Neuronal stem cell (in vitro differentiated cells): ENCODE measurements around the gene USP13.

Experiments used
- DNase-seq: peaks from one replicate; pipeline ENCODE4 v3.0.0-alpha.2; 2013; ENCODE audit warnings: low spot score
- H2AFZ ChIP-seq: one replicate; pipeline ENCODE4 v1.6.1; 2013; ENCODE audit warnings: mild to moderate bottlenecking, low read length, inconsistent platforms
- H2AK5ac ChIP-seq: 2 replicates; pipeline ENCODE4 v1.6.1; 2013; ENCODE audit warnings: low read depth, mild to moderate bottlenecking, inconsistent platforms, low read length, moderate library complexity, mixed read lengths
- H2BK120ac ChIP-seq: 2 replicates; pipeline ENCODE4 v1.6.1; 2013; ENCODE audit warnings: low read depth, mild to moderate bottlenecking, inconsistent platforms, low read length, moderate library complexity, mixed read lengths
- H2BK12ac ChIP-seq: one replicate; pipeline ENCODE4 v1.6.1; 2013; ENCODE audit warnings: low read length, inconsistent platforms
- H2BK15ac ChIP-seq: 2 replicates; pipeline ENCODE4 v1.6.1; 2013; ENCODE audit warnings: mild to moderate bottlenecking, low read length, inconsistent platforms, mixed read lengths
- H2BK5ac ChIP-seq: one replicate; pipeline ENCODE4 v1.6.1; 2013; ENCODE audit warnings: inconsistent platforms, mild to moderate bottlenecking, low read length, moderate library complexity
- H3K14ac ChIP-seq: one replicate; pipeline ENCODE4 v1.6.1; 2013; ENCODE audit warnings: low read length, inconsistent platforms
- H3K18ac ChIP-seq: 2 replicates; pipeline ENCODE4 v1.6.1; 2013; ENCODE audit warnings: low read length, inconsistent platforms
- H3K23ac ChIP-seq: 2 replicates; pipeline ENCODE4 v1.6.1; 2013; ENCODE audit warnings: low read depth, mild to moderate bottlenecking, mixed read lengths, low read length, inconsistent platforms; ENCODE audit not compliant: poor library complexity
- H3K27ac ChIP-seq: replicated peaks from 3 replicates; pipeline ENCODE4 v1.5.1; 2013; ENCODE audit warnings: low read length, inconsistent platforms
- H3K27me3 ChIP-seq, 3 experiments: 2 replicates each; pipeline ENCODE4 v1.6.1; 2013; ENCODE audit warnings: low read length in 3 of 3, mild to moderate bottlenecking in 2 of 3, inconsistent platforms in 1 of 3, low read depth in 1 of 3, mixed read lengths in 1 of 3, moderate library complexity in 1 of 3; ENCODE audit not compliant: control insufficient read depth in 3 of 3, insufficient read depth in 3 of 3
- H3K36me3 ChIP-seq, 2 donors: replicated peaks in 1 of 2; 2 replicates each; pipeline ENCODE4 v1.6.1; 2013; ENCODE audit warnings: low read length in 2 of 2; ENCODE audit not compliant: control insufficient read depth in 2 of 2, insufficient read depth in 2 of 2
- H3K4ac ChIP-seq: 2 replicates; pipeline ENCODE4 v1.6.1; 2013; ENCODE audit warnings: inconsistent platforms, mild to moderate bottlenecking, low read length, moderate library complexity
- H3K4me1 ChIP-seq, 2 donors: 1 replicate in 1 of 2; 2 replicates in 1 of 2; pipeline ENCODE4 v1.6.1; 2013; ENCODE audit warnings: low read length in 2 of 2, low read depth in 1 of 2; ENCODE audit not compliant: control insufficient read depth in 2 of 2, insufficient read depth in 1 of 2
- H3K4me2 ChIP-seq: one replicate; pipeline ENCODE4 v1.6.1; 2013; ENCODE audit warnings: mild to moderate bottlenecking, low read length, inconsistent platforms; ENCODE audit not compliant: insufficient read depth, poor library complexity, severe bottlenecking
- H3K4me3 ChIP-seq, 2 donors: 2 replicates each; pipeline ENCODE4 v1.5.1; 2013; ENCODE audit warnings: low read length in 2 of 2, mild to moderate bottlenecking in 2 of 2, inconsistent platforms in 1 of 2, moderate library complexity in 1 of 2
- H3K79me1 ChIP-seq: one replicate; pipeline ENCODE4 v1.6.1; 2013; ENCODE audit warnings: low read depth, mild to moderate bottlenecking, inconsistent platforms, low read length, moderate library complexity
- H3K9ac ChIP-seq: one replicate; pipeline ENCODE4 v1.6.1; 2013; ENCODE audit warnings: mild to moderate bottlenecking, low read depth, low read length, inconsistent platforms; ENCODE audit not compliant: poor library complexity
- H3K9me3 ChIP-seq, 2 donors: replicated peaks in 1 of 2; 2 replicates each; pipeline versions ENCODE3 to v1.6.1; 2013; ENCODE audit warnings: low read length in 2 of 2, mild to moderate bottlenecking in 2 of 2, inconsistent platforms in 1 of 2, low read depth in 1 of 2, mixed read lengths in 1 of 2, moderate library complexity in 1 of 2; ENCODE audit not compliant: control insufficient read depth in 2 of 2, insufficient read depth in 1 of 2
- H4K8ac ChIP-seq: one replicate; pipeline ENCODE4 v1.6.1; 2013; ENCODE audit warnings: low read depth, mild to moderate bottlenecking, inconsistent platforms, low read length, moderate library complexity
- H4K91ac ChIP-seq: one replicate; pipeline ENCODE4 v1.6.1; 2013; ENCODE audit warnings: low read length, low read depth, mild to moderate bottlenecking, inconsistent platforms; ENCODE audit not compliant: poor library complexity
- WGBS, 2 donors: extraction: QIAGEN DNeasy Blood & Tissue Kit; methylation state at CpG; one replicate each; pipeline ENCODE4 v1.1.7; 2013; ENCODE audit warnings: missing lambda C conversion rate in 2 of 2, mixed read lengths in 1 of 2; ENCODE audit not compliant: insufficient read length in 2 of 2, insufficient replicate concordance in 1 of 2; ENCODE audit errors: extremely low coverage in 2 of 2; 5-methylcytosine and 5-hydroxymethylcytosine counted together

The USP13 gene

GRCh38 chr3:179606534-179607085 is 46.2 kb upstream of the USP13 start:
- Histone ChIP-seq H4K91ac (no peak overlapping the region), H3K36me3 (peaks cover 2 to 49% of the 10 kb centered on the region in 2 donors), H3K4me2 (no peak overlapping the region), H2AK5ac (no peak overlapping the region), H2BK120ac (no peak overlapping the region), H4K8ac (no peak overlapping the region), H3K23ac (no peak overlapping the region), H2BK15ac (no peak overlapping the region), H3K4ac (no peak overlapping the region), H3K4me3 (no peak overlapping the region), H3K9me3 (no peaks in the 10 kb centered on the region), H3K27me3 (no peaks in the 10 kb centered on the region), H2AFZ (no peak overlapping the region), H3K18ac (no peak overlapping the region), H2BK12ac (no peak overlapping the region), H3K14ac (no peak overlapping the region), H2BK5ac (no peak overlapping the region), H3K4me1 (peaks cover 0 to 3% of the 10 kb centered on the region in 2 donors), H3K9ac (no peak overlapping the region), H3K27ac (no peak overlapping the region), H3K79me1 (peaks cover 6% of the 10 kb centered on the region)
- no CpG with 5 or more reads among the region's 4 CpGs for WGBS, 2 donors
- DNase-seq: no peak

- H3K4me2 ChIP-seq: no peak overlapping the region
- H4K91ac ChIP-seq: no peak overlapping the region
- H3K79me1 ChIP-seq: peaks cover 5% of the 10 kb centered on the region
- no CpG with 5 or more reads among the region's 6 CpGs for WGBS, 2 donors
- no peak overlapping the region for H2BK120ac ChIP-seq
- H3K9ac ChIP-seq: no peak overlapping the region
- no peak overlapping the region for H2BK15ac ChIP-seq
- H4K8ac ChIP-seq: no peak overlapping the region
- no peak overlapping the region for H3K27ac ChIP-seq
- no peak for DNase-seq
- H3K14ac ChIP-seq: no peak overlapping the region
- no peak overlapping the region for H3K4ac ChIP-seq
- no peaks in the 10 kb centered on the region for H3K4me1 ChIP-seq
- no peak overlapping the region for H2AFZ ChIP-seq
- H2BK5ac ChIP-seq: no peak overlapping the region
- H3K27me3 ChIP-seq: no peaks in the 10 kb centered on the region
- H3K4me3 ChIP-seq: no peak overlapping the region
- peaks cover 2 to 38% of the 10 kb centered on the region in 2 donors for H3K36me3 ChIP-seq
- H3K18ac ChIP-seq: no peak overlapping the region
- no peak overlapping the region for H2AK5ac ChIP-seq
- no peaks in the 10 kb centered on the region for H3K9me3 ChIP-seq
- no peak overlapping the region for H2BK12ac ChIP-seq
- H3K23ac ChIP-seq: no peak overlapping the region
Measured at GRCh38 chr3:179608931-179609720, 43.7 kb upstream of the USP13 start.

GRCh38 chr3:179610066-179610465 is 42.8 kb upstream of the USP13 start:
- DNase-seq: no peak
- H3K23ac ChIP-seq: no peak overlapping the region
- H2BK5ac ChIP-seq: no peak overlapping the region
- H4K8ac ChIP-seq: no peak overlapping the region
- no peak overlapping the region for H3K4me2 ChIP-seq
- H3K9ac ChIP-seq: no peak overlapping the region
- no peaks in the 10 kb centered on the region for H3K9me3 ChIP-seq
- H3K18ac ChIP-seq: no peak overlapping the region
- peaks cover 2% of the 10 kb centered on the region for H3K79me1 ChIP-seq
- H3K27ac ChIP-seq: no peak overlapping the region
- H3K14ac ChIP-seq: no peak overlapping the region
- no peaks in the 10 kb centered on the region for H3K4me1 ChIP-seq
- H3K4ac ChIP-seq: no peak overlapping the region
- H3K4me3 ChIP-seq: no peak overlapping the region
- no peak overlapping the region for H2AK5ac ChIP-seq
- H4K91ac ChIP-seq: no peak overlapping the region
- no peaks in the 10 kb centered on the region for H3K27me3 ChIP-seq
- H2BK15ac ChIP-seq: no peak overlapping the region
- H2BK120ac ChIP-seq: no peak overlapping the region
- WGBS, 2 donors: no CpG with 5 or more reads among the region's 4 CpGs
- H2AFZ ChIP-seq: no peak overlapping the region
- no peak overlapping the region for H2BK12ac ChIP-seq
- H3K36me3 ChIP-seq: peaks cover 2 to 38% of the 10 kb centered on the region in 2 donors

GRCh38 chr3:179613807-179614206 is 39.0 kb upstream of the USP13 start:
- Histone ChIP-seq H4K91ac (no peak overlapping the region), H3K4ac (no peak overlapping the region), H2BK5ac (no peak overlapping the region), H3K4me1 (no peaks in the 10 kb centered on the region), H2BK12ac (no peak overlapping the region), H2AK5ac (no peak overlapping the region), H3K4me3 (no peak overlapping the region), H3K79me1 (peaks cover 2% of the 10 kb centered on the region), H3K27me3 (no peaks in the 10 kb centered on the region), H4K8ac (no peak overlapping the region), H2BK15ac (no peak overlapping the region), H3K9ac (no peak overlapping the region), H3K9me3 (no peaks in the 10 kb centered on the region), H2AFZ (no peak overlapping the region), H3K18ac (no peak overlapping the region), H3K27ac (no peak overlapping the region), H3K23ac (no peak overlapping the region), H2BK120ac (no peak overlapping the region), H3K4me2 (no peak overlapping the region), H3K14ac (no peak overlapping the region), H3K36me3 (peaks cover 3 to 45% of the 10 kb centered on the region in 2 donors)
- WGBS, 2 donors: no CpG with 5 or more reads among the region's 2 CpGs
- DNase-seq: no peak
